22Rv1 (cell line): Measurements from ENCODE around the gene MBD6.

Source experiments
- CTCF ChIP-seq: fragments of 450-650 bp; IDR thresholded peaks from 2 replicates; pipeline ENCODE4 v1.5.1; 2017; ENCODE audit warnings: mild to moderate bottlenecking
- ZFX ChIP-seq: fragments of 450-650 bp; IDR thresholded peaks from 2 replicates; pipeline ENCODE4 v1.6.1; 2017; ENCODE audit warnings: antibody characterized with exemption, borderline replicate concordance

- TF ChIP-seq CTCF: no peak
- TF ChIP-seq ZFX: no peak
Measured at GRCh38 chr12:57563358-57563757, 40.7 kb downstream of the MBD6 start.
